NB4 (cell line): Measurements from ENCODE around the gene BMPR1A.
A peak's percentile ranks its signal among the peaks of the same experiment; 100 is the strongest.

ENCODE experiments used
- DNase-seq: peaks from one replicate; pipeline ENCODE4 v3.0.0; 2010; ENCODE audit warnings: low read depth
- H3K4me3 ChIP-seq: one replicate; pipeline ENCODE4 v1.5.1; 2011; ENCODE audit warnings: mild to moderate bottlenecking, low read depth, low read length, moderate library complexity
- CTCF ChIP-seq: IDR thresholded peaks from one replicate; pipeline ENCODE4 v1.5.1; 2012; ENCODE audit warnings: low read depth, low read length
- MAX ChIP-seq: IDR thresholded peaks from 2 replicates; pipeline ENCODE4 v1.6.1; 2011; ENCODE audit warnings: low read depth, low read length
- MYC ChIP-seq: IDR thresholded peaks from 2 replicates; pipeline ENCODE4 v1.6.1; 2011; ENCODE audit warnings: low read depth, low read length
- POLR2A ChIP-seq: IDR thresholded peaks from 2 replicates; pipeline ENCODE4 v1.6.1; 2011; ENCODE audit warnings: mild to moderate bottlenecking; ENCODE audit not compliant: insufficient read length; ENCODE audit errors: extremely low read depth

BMPR1A gene

GRCh38 chr10:86880971-86881370 lies 124.6 kb downstream of the BMPR1A start:
- H3K4me3 ChIP-seq = no peak overlapping the region
- TF ChIP-seq CTCF (no peak), MYC (no peak), MAX (no peak), POLR2A (no peak)
- no peak for DNase-seq

GRCh38 chr10:86888585-86889381 lies 132.4 kb downstream of the BMPR1A start:
- TF ChIP-seq MAX = peak; percentile 34; the same call in 1 of the 2 replicates
- TF ChIP-seq POLR2A = no peak
- no peak; the same call in 1 of the 2 replicates for TF ChIP-seq MYC
- TF ChIP-seq CTCF = no peak
- peak overlapping the region; percentile 9 for H3K4me3 ChIP-seq
- DNase-seq = peak; percentile 93

- no peak overlapping the region for H3K4me3 ChIP-seq
- TF ChIP-seq POLR2A (no peak), CTCF (no peak), MAX (no peak), MYC (no peak)
- DNase-seq = no peak
Measured at GRCh38 chr10:86889997-86890396, 133.6 kb downstream of the BMPR1A start.

GRCh38 chr10:86898511-86898910 lies 142.1 kb downstream of the BMPR1A start:
- DNase-seq = no peak
- TF ChIP-seq POLR2A (no peak), MAX (no peak), CTCF (no peak), MYC (no peak)
- H3K4me3 ChIP-seq = no peak overlapping the region

GRCh38 chr10:86899132-86899531 lies 142.7 kb downstream of the BMPR1A start:
- DNase-seq = no peak
- no peak overlapping the region for H3K4me3 ChIP-seq
- TF ChIP-seq POLR2A (no peak), MYC (no peak), MAX (no peak), CTCF (no peak)
